Measurements from ENCODE around the gene JMY.

Gene JMY

GRCh38 chr5:79256563-79256962 is 20.6 kb downstream of the JMY start:
- Mint-ChIP-seq H3K4me1 (no peaks in the 10 kb centered on the region), H3K4me3 (no peak overlapping the region), H3K36me3 (ENCODE audit: low read depth) (peaks cover 12% of the 10 kb centered on the region)

DNA sequence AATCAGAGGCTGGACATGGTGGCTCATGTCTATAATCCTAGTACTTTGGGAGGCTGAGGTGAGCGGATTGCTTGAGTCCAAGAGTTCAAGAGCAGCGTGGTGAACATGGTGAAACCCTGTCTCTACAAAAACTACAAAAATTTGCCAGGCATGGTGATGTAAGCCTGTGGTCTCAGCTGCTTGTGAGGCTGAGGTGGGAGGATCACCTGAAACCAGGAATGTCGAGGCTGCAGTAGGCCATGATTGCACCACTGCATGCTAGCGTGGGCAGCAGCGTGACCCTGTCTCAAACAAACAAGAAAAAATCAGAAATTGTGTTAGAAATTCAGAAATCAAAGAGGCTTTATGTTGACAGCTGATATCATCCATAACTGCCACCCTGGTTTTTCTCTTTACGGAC is 21.4 kb downstream of the JMY start:
- Mint-ChIP-seq H3K27ac (no peak overlapping the region), H3K9me3 (peaks cover 7% of the 10 kb centered on the region), H3K27me3 (ENCODE audit: low read depth, poor library complexity) (peaks cover 2% of the 10 kb centered on the region), H3K4me1 (no peaks in the 10 kb centered on the region), H3K36me3 (ENCODE audit: low read depth) (peaks cover 7% of the 10 kb centered on the region), H3K4me3 (no peak overlapping the region)
- DNase-seq = no peak
- TF ChIP-seq CTCF (IDR thresholded peaks at IDR 0.05) = no peak

More at GRCh38 chr5:79256563-79256962, 20.6 kb downstream of the JMY start:
- no peak for DNase-seq
- Mint-ChIP-seq H3K9me3 (peaks cover 12% of the 10 kb centered on the region), H3K27ac (no peak overlapping the region), H3K27me3 (ENCODE audit: low read depth, poor library complexity) (peaks cover 2% of the 10 kb centered on the region)
- no peak for TF ChIP-seq CTCF (IDR thresholded peaks at IDR 0.05)

DNA sequence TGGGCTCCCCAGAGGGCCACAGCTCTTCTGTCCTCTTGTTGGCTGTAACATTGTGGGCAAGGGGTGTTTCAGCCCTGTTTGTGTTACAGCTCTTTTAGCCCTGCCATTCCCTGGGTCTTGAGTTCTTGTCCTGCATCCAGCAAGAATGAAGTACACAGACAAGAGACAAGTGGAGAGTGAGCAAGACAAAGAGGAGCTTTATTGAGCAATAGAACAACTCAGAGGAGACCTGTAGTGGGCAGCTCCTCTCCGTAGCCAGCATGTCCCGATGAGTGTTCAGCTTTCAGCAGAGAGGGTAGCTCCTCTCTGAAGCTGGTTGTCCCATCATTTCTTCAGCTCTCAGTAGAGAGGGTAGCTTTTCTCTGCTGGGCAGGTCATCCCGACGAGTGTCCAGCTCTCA is 22.9 kb downstream of the JMY start:
- Mint-ChIP-seq H3K36me3 (ENCODE audit: low read depth) (no peaks in the 10 kb centered on the region), H3K4me1 (no peaks in the 10 kb centered on the region), H3K27ac (no peak overlapping the region), H3K4me3 (no peak overlapping the region), H3K27me3 (ENCODE audit: low read depth, poor library complexity) (peaks cover 2% of the 10 kb centered on the region), H3K9me3 (no peaks in the 10 kb centered on the region)
- DNase-seq = no peak
- no peak for TF ChIP-seq CTCF (IDR thresholded peaks at IDR 0.05)

DNA sequence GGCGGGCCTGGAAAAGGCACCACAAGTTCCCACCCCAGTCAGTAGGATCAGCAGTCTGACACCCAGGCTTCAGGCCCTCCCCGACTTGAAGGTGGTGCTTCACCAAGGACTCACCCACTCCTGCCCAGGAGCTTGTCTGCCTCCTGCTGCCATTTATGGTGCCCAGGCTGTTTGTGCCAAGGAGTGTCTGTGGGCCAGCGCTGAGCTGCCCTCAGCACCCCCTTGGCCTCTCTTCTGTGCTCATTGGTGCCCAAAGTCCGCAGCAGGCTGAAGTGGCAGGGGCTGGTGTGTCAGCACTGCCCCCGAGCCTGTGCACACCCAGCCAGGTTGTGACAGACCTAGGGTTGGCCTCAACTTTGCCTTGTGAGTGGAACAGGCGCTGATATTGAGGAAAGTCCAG is 23.5 kb downstream of the JMY start:
- no peak for TF ChIP-seq CTCF (IDR thresholded peaks at IDR 0.05)
- Mint-ChIP-seq H3K4me1 (no peaks in the 10 kb centered on the region), H3K27me3 (ENCODE audit: low read depth, poor library complexity) (peaks cover 2% of the 10 kb centered on the region), H3K36me3 (ENCODE audit: low read depth) (no peaks in the 10 kb centered on the region), H3K27ac (no peak overlapping the region), H3K4me3 (no peak overlapping the region), H3K9me3 (no peaks in the 10 kb centered on the region)
- DNase-seq = no peak

DNA sequence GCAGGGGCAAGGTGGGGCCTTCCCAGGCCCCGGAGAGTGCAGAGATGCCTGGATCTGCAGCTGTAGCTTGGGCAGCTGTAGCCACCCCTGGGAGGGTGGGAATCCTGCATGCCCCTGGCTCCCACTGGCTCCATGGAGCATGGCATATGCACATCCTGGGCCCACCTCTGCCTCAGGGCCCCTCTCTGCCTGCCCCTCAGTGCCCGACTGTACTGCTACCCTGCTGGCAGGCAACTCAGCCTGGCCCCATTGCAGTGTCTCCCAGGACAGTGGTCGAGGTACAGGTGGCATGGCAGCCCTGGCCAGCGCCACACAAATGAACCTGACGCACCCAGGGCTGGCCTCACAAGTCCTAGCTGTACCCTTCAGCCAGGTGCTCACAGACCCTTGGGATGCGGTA is 23.9 kb downstream of the JMY start:
- Mint-ChIP-seq H3K27ac (no peak overlapping the region), H3K27me3 (ENCODE audit: low read depth, poor library complexity) (peaks cover 2% of the 10 kb centered on the region), H3K9me3 (no peaks in the 10 kb centered on the region), H3K36me3 (ENCODE audit: low read depth) (no peaks in the 10 kb centered on the region), H3K4me3 (no peak overlapping the region), H3K4me1 (no peaks in the 10 kb centered on the region)
- TF ChIP-seq CTCF (IDR thresholded peaks at IDR 0.05) = no peak
- DNase-seq = no peak

- TF ChIP-seq CTCF (IDR thresholded peaks at IDR 0.05) = no peak
- H3K9me3 Mint-ChIP-seq = no peaks in the 10 kb centered on the region
- H3K27me3 Mint-ChIP-seq (ENCODE audit: low read depth, poor library complexity) = peaks cover 2% of the 10 kb centered on the region
- H3K4me1 Mint-ChIP-seq = no peaks in the 10 kb centered on the region
- DNase-seq = no peak
- H3K4me3 Mint-ChIP-seq = no peak overlapping the region
- H3K36me3 Mint-ChIP-seq (ENCODE audit: low read depth) = no peaks in the 10 kb centered on the region
- H3K27ac Mint-ChIP-seq = no peak overlapping the region
Measured at GRCh38 chr5:79261897-79262296, 26.0 kb downstream of the JMY start.

Data from nephron progenitor cell (in vitro differentiated cells).